ENCODE data around the gene CPPED1. TPM values are rescaled to one million over a fixed set of nuclear protein-coding genes. Genes with fewer than 3 reads are reported as not detected.
A peak's percentile ranks its signal among the peaks of the same experiment; 100 is the strongest.

Gene CPPED1
- total and polyA plus RNA-seq, 4 donors: 8.8 to 13.3 (median 9.5) TPM

GRCh38 chr16:12682432-12683165 is 121.1 kb downstream of the CPPED1 start:
- peak in 1 of 6 donors; percentile 77 for DNase-seq (ENCODE audit: low read depth in 4 of 6, low spot score in 6 of 6)
- Histone ChIP-seq H3K27me3 (ENCODE audit: control insufficient read depth, insufficient read depth, low read length) (no peaks in the 10 kb centered on the region), H3K27ac (ENCODE audit: low read depth, low read length) (no peak overlapping the region), H3K4me1 (ENCODE audit: control insufficient read depth, insufficient read depth, low read length) (no peaks in the 10 kb centered on the region), H3K36me3 (ENCODE audit: control insufficient read depth, insufficient read depth, low read length) (no peaks in the 10 kb centered on the region), H3K4me3 (ENCODE audit: low read depth, low read length) (no peak overlapping the region), H3K9me3 (ENCODE audit: control insufficient read depth, insufficient read depth, low read length) (no peaks in the 10 kb centered on the region)
- 87% methylated on average over 10 of the region's 11 CpGs for WGBS (ENCODE audit: insufficient coverage)

GRCh38 chr16:12681653-12682052 is 122.0 kb downstream of the CPPED1 start:
- WGBS (ENCODE audit: insufficient coverage): 100% methylated on average over 2 of the region's 7 CpGs

GRCh38 chr16:12680531-12680930 is 123.2 kb downstream of the CPPED1 start:
- Histone ChIP-seq H3K4me1 (ENCODE audit: control insufficient read depth, insufficient read depth, low read length) (no peaks in the 10 kb centered on the region), H3K36me3 (ENCODE audit: control insufficient read depth, insufficient read depth, low read length) (no peaks in the 10 kb centered on the region), H3K27me3 (ENCODE audit: control insufficient read depth, insufficient read depth, low read length) (no peaks in the 10 kb centered on the region), H3K4me3 (ENCODE audit: low read depth, low read length) (no peak overlapping the region), H3K27ac (ENCODE audit: low read depth, low read length) (no peak overlapping the region), H3K9me3 (ENCODE audit: control insufficient read depth, insufficient read depth, low read length) (no peaks in the 10 kb centered on the region)
- 56% methylated on average over 2 of the region's 2 CpGs for WGBS (ENCODE audit: insufficient coverage)
- no peak for DNase-seq (ENCODE audit: low read depth in 4 of 6, low spot score in 6 of 6)

More at GRCh38 chr16:12681653-12682052, 122.0 kb downstream of the CPPED1 start:
- H3K9me3 ChIP-seq (ENCODE audit: control insufficient read depth, insufficient read depth, low read length): no peaks in the 10 kb centered on the region
- no peak overlapping the region for H3K27ac ChIP-seq (ENCODE audit: low read depth, low read length)
- no peak overlapping the region for H3K4me3 ChIP-seq (ENCODE audit: low read depth, low read length)
- H3K27me3 ChIP-seq (ENCODE audit: control insufficient read depth, insufficient read depth, low read length): no peaks in the 10 kb centered on the region
- no peaks in the 10 kb centered on the region for H3K36me3 ChIP-seq (ENCODE audit: control insufficient read depth, insufficient read depth, low read length)
- no peaks in the 10 kb centered on the region for H3K4me1 ChIP-seq (ENCODE audit: control insufficient read depth, insufficient read depth, low read length)
- no peak for DNase-seq (ENCODE audit: low read depth in 4 of 6, low spot score in 6 of 6)

DNA sequence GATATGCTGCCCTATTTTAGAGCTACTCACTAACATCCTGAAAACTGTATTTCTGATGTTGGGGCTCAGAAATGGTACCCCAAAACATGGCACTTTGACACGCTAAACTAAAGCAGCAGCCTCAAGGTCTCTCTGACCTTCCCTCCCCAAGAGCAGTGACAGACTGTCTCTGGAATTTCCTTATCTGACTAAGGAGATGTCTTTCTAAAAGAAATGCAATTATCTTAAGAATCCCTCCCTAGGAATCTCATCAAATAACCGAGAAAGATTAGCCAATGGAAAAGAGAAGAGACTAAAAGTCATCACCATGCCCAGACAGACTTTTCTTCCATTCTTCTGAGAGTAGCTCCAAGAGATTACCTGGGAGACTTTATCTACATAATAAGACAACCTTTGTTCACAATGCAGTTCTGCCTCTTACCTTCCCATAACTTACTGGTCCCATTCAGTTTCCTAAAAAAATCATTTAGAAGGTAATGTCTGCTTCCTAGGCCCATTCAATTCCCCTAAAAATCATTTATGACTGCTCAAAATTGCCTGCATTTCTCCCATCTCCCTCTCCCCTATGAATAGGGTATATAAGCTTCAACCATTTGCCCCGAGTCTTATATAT is 123.9 kb downstream of the CPPED1 start:
- WGBS (ENCODE audit: insufficient coverage): 83% methylated on average over 2 of the region's 3 CpGs
- H3K36me3 ChIP-seq (ENCODE audit: control insufficient read depth, insufficient read depth, low read length): no peaks in the 10 kb centered on the region
- no peak overlapping the region for H3K27ac ChIP-seq (ENCODE audit: low read depth, low read length)
- H3K9me3 ChIP-seq (ENCODE audit: control insufficient read depth, insufficient read depth, low read length): no peaks in the 10 kb centered on the region
- DNase-seq (ENCODE audit: low read depth in 4 of 6, low spot score in 6 of 6): no peak
- H3K4me1 ChIP-seq (ENCODE audit: control insufficient read depth, insufficient read depth, low read length): no peaks in the 10 kb centered on the region
- H3K27me3 ChIP-seq (ENCODE audit: control insufficient read depth, insufficient read depth, low read length): no peaks in the 10 kb centered on the region
- no peak overlapping the region for H3K4me3 ChIP-seq (ENCODE audit: low read depth, low read length)

DNA sequence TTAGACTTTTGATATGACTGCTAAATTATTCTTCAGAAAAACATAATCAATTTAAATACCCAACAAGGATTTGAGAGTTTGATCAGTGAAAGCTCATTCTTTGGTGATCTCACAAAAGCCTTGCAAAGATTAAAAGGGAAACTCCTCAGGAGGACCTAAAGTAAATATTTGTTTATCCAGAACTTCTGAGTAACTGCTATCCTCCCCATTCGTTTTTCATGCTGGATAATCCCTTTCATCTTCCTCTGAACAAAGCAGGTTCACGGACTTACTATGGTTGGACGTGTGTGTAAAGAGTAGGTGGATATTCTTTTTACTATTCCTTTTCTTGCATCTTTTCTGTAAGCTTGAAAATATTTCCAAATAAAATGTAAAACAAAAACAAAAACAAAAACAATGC is 124.7 kb downstream of the CPPED1 start:
- Histone ChIP-seq H3K9me3 (ENCODE audit: control insufficient read depth, insufficient read depth, low read length) (no peaks in the 10 kb centered on the region), H3K4me1 (ENCODE audit: control insufficient read depth, insufficient read depth, low read length) (no peaks in the 10 kb centered on the region), H3K36me3 (ENCODE audit: control insufficient read depth, insufficient read depth, low read length) (no peaks in the 10 kb centered on the region), H3K27me3 (ENCODE audit: control insufficient read depth, insufficient read depth, low read length) (no peaks in the 10 kb centered on the region), H3K4me3 (ENCODE audit: low read depth, low read length) (no peak overlapping the region), H3K27ac (ENCODE audit: low read depth, low read length) (no peak overlapping the region)
- DNase-seq (ENCODE audit: low read depth in 4 of 6, low spot score in 6 of 6): no peak
- WGBS (ENCODE audit: insufficient coverage): no CpG with 5 or more reads among the region's 3 CpGs

GRCh38 chr16:12677502-12677901 is 126.2 kb downstream of the CPPED1 start:
- DNase-seq (ENCODE audit: low read depth in 4 of 6, low spot score in 6 of 6): no peak
- WGBS (ENCODE audit: insufficient coverage): 98% methylated on average over 5 of the region's 8 CpGs
- no peaks in the 10 kb centered on the region for H3K36me3 ChIP-seq (ENCODE audit: control insufficient read depth, insufficient read depth, low read length)
- H3K27ac ChIP-seq (ENCODE audit: low read depth, low read length): no peak overlapping the region
- H3K4me1 ChIP-seq (ENCODE audit: control insufficient read depth, insufficient read depth, low read length): no peaks in the 10 kb centered on the region
- no peaks in the 10 kb centered on the region for H3K9me3 ChIP-seq (ENCODE audit: control insufficient read depth, insufficient read depth, low read length)
- H3K27me3 ChIP-seq (ENCODE audit: control insufficient read depth, insufficient read depth, low read length): no peaks in the 10 kb centered on the region
- no peak overlapping the region for H3K4me3 ChIP-seq (ENCODE audit: low read depth, low read length)

DNA sequence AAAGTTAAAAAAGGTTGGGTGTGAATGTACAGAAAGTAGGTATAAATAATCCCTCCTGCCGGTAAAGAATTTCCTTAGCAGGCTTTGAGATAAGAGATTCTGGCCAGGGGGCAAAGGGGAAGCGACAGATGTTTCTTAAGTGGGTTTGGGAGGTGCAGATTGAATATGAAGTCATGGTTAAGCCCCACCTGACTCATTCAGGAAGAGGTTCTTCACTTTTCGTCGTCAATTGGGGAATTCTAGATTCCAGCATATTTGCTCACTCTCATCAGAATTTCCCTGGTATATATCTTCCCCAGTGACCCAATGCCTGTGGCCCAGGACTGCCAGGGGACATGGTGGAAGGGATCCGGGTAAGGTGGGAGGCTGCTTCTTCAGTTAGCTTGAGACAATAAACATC is 127.8 kb downstream of the CPPED1 start:
- Histone ChIP-seq H3K27me3 (ENCODE audit: control insufficient read depth, insufficient read depth, low read length) (no peaks in the 10 kb centered on the region), H3K4me3 (ENCODE audit: low read depth, low read length) (no peak overlapping the region), H3K27ac (ENCODE audit: low read depth, low read length) (no peak overlapping the region), H3K9me3 (ENCODE audit: control insufficient read depth, insufficient read depth, low read length) (no peaks in the 10 kb centered on the region), H3K36me3 (ENCODE audit: control insufficient read depth, insufficient read depth, low read length) (no peaks in the 10 kb centered on the region), H3K4me1 (ENCODE audit: control insufficient read depth, insufficient read depth, low read length) (no peaks in the 10 kb centered on the region)
- 91% methylated on average over 1 of the region's 5 CpGs for WGBS (ENCODE audit: insufficient coverage)
- no peak for DNase-seq (ENCODE audit: low read depth in 4 of 6, low spot score in 6 of 6)

- Histone ChIP-seq H3K4me1 (ENCODE audit: control insufficient read depth, insufficient read depth, low read length) (no peaks in the 10 kb centered on the region), H3K4me3 (ENCODE audit: low read depth, low read length) (no peak overlapping the region), H3K27ac (ENCODE audit: low read depth, low read length) (no peak overlapping the region), H3K9me3 (ENCODE audit: control insufficient read depth, insufficient read depth, low read length) (no peaks in the 10 kb centered on the region), H3K36me3 (ENCODE audit: control insufficient read depth, insufficient read depth, low read length) (no peaks in the 10 kb centered on the region), H3K27me3 (ENCODE audit: control insufficient read depth, insufficient read depth, low read length) (no peaks in the 10 kb centered on the region)
- peak in 1 of 6 donors; percentile 79 for DNase-seq (ENCODE audit: low read depth in 4 of 6, low spot score in 6 of 6)
- 69% methylated on average over 2 of the region's 4 CpGs for WGBS (ENCODE audit: insufficient coverage)
Observed at GRCh38 chr16:12675046-12675445, 128.6 kb downstream of the CPPED1 start.

- H3K27me3 ChIP-seq (ENCODE audit: control insufficient read depth, insufficient read depth, low read length): no peaks in the 10 kb centered on the region
- H3K27ac ChIP-seq (ENCODE audit: low read depth, low read length): no peak overlapping the region
- H3K36me3 ChIP-seq (ENCODE audit: control insufficient read depth, insufficient read depth, low read length): no peaks in the 10 kb centered on the region
- H3K4me1 ChIP-seq (ENCODE audit: control insufficient read depth, insufficient read depth, low read length): no peaks in the 10 kb centered on the region
- no peak overlapping the region for H3K4me3 ChIP-seq (ENCODE audit: low read depth, low read length)
- 96% methylated on average over 4 of the region's 5 CpGs for WGBS (ENCODE audit: insufficient coverage)
- DNase-seq (ENCODE audit: low read depth in 4 of 6, low spot score in 6 of 6): no peak
- H3K9me3 ChIP-seq (ENCODE audit: control insufficient read depth, insufficient read depth, low read length): no peaks in the 10 kb centered on the region
Observed at GRCh38 chr16:12674524-12674923, 129.2 kb downstream of the CPPED1 start.

DNA sequence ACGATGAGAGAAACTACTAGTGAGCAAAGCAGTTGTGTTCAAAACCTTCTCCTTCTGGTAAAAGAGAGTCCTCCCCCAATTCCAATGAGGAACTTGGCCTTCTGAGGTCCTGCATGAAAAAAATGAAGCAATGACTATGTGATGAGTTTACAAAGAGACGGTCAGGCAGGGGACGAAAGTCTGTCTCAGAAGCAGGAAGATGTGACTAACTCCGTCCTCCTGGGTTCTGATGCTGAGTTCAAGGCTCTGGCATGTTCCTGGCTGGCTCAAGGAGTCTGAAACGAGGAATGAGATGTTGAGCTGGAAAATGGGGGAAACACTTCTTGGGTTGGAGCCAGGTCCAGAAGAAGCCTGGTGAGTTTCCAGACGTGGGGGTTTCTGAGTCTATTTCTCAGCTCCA is 129.6 kb downstream of the CPPED1 start:
- H3K9me3 ChIP-seq (ENCODE audit: control insufficient read depth, insufficient read depth, low read length): no peaks in the 10 kb centered on the region
- no peak overlapping the region for H3K27ac ChIP-seq (ENCODE audit: low read depth, low read length)
- H3K36me3 ChIP-seq (ENCODE audit: control insufficient read depth, insufficient read depth, low read length): no peaks in the 10 kb centered on the region
- H3K4me1 ChIP-seq (ENCODE audit: control insufficient read depth, insufficient read depth, low read length): no peaks in the 10 kb centered on the region
- H3K27me3 ChIP-seq (ENCODE audit: control insufficient read depth, insufficient read depth, low read length): no peaks in the 10 kb centered on the region
- WGBS (ENCODE audit: insufficient coverage): 88% methylated on average over 5 of the region's 6 CpGs
- no peak overlapping the region for H3K4me3 ChIP-seq (ENCODE audit: low read depth, low read length)
- DNase-seq (ENCODE audit: low read depth in 4 of 6, low spot score in 6 of 6): no peak

Measured in spinal cord (tissue), 10 donors.